ENCODE data around the gene ARRB1.
"Not testable (repeated sequence)": the region's sequence is repeated elsewhere in the genome, so short reads cannot be mapped to it uniquely, and the experiment has no call there.

Gene ARRB1

GRCh38 chr11:75305452-75305851 is 46.0 kb downstream of the ARRB1 start:
- Histone ChIP-seq H4K20me1 (ENCODE audit: insufficient read depth, low read length) (no peaks in the 10 kb centered on the region), H2AFZ (ENCODE audit: low read length) (no peak overlapping the region), H3K79me2 (ENCODE audit: insufficient read depth, low read length) (no peaks in the 10 kb centered on the region), H3K27ac (ENCODE audit: low read depth, low read length, poor library complexity, severe bottlenecking) (no peak overlapping the region), H3K36me3 (ENCODE audit: insufficient read depth, low read length) (no peaks in the 10 kb centered on the region), H3K4me3 (ENCODE audit: low read depth, low read length, poor library complexity, severe bottlenecking) (no peak overlapping the region), H3K9me2 (ENCODE audit: low read depth, low read length) (no peaks in the 10 kb centered on the region), H3K9ac (ENCODE audit: low read length) (no peak overlapping the region), H3K27me3 (ENCODE audit: insufficient read depth, low read length) (no peaks in the 10 kb centered on the region), H3K4me2 (ENCODE audit: low read length) (no peak overlapping the region), H3F3A (ENCODE audit: insufficient read depth, low read length) (no peaks in the 10 kb centered on the region), H3K9me3 (ENCODE audit: low read length) (no peaks in the 10 kb centered on the region), H3K4me1 (ENCODE audit: insufficient read depth, low read length, severe bottlenecking) (no peaks in the 10 kb centered on the region)
- no peak for TF ChIP-seq CTCF (IDR thresholded peaks at IDR 0.05; ENCODE audit: low read length)
- no peak for TF ChIP-seq EZH2 (IDR thresholded peaks at IDR 0.05; ENCODE audit: borderline replicate concordance, low read length)

GRCh38 chr11:75304941-75305340 is 46.5 kb downstream of the ARRB1 start:
- H3K27me3 ChIP-seq (ENCODE audit: insufficient read depth, low read length); H3K4me2 ChIP-seq (ENCODE audit: low read length); H3K4me3 ChIP-seq (ENCODE audit: low read depth, low read length, poor library complexity, severe bottlenecking); H3K9me3 ChIP-seq (ENCODE audit: low read length); H3K9me2 ChIP-seq (ENCODE audit: low read depth, low read length); H4K20me1 ChIP-seq (ENCODE audit: insufficient read depth, low read length); H3K4me1 ChIP-seq (ENCODE audit: insufficient read depth, low read length, severe bottlenecking); H3K9ac ChIP-seq (ENCODE audit: low read length); H2AFZ ChIP-seq (ENCODE audit: low read length); H3K27ac ChIP-seq (ENCODE audit: low read depth, low read length, poor library complexity, severe bottlenecking); H3K36me3 ChIP-seq (ENCODE audit: insufficient read depth, low read length); H3K79me2 ChIP-seq (ENCODE audit: insufficient read depth, low read length); H3F3A ChIP-seq (ENCODE audit: insufficient read depth, low read length): not testable (repeated sequence)

- H3K9me2 ChIP-seq (ENCODE audit: low read depth, low read length) = no peaks in the 10 kb centered on the region
- no peak overlapping the region for H3K9ac ChIP-seq (ENCODE audit: low read length)
- no peaks in the 10 kb centered on the region for H3K27me3 ChIP-seq (ENCODE audit: insufficient read depth, low read length)
- no peaks in the 10 kb centered on the region for H3K9me3 ChIP-seq (ENCODE audit: low read length)
- H4K20me1 ChIP-seq (ENCODE audit: insufficient read depth, low read length) = no peaks in the 10 kb centered on the region
- no peak overlapping the region for H2AFZ ChIP-seq (ENCODE audit: low read length)
- no peak overlapping the region for H3K4me2 ChIP-seq (ENCODE audit: low read length)
- H3K36me3 ChIP-seq (ENCODE audit: insufficient read depth, low read length) = no peaks in the 10 kb centered on the region
- no peak overlapping the region for H3K4me3 ChIP-seq (ENCODE audit: low read depth, low read length, poor library complexity, severe bottlenecking)
- no peak overlapping the region for H3K27ac ChIP-seq (ENCODE audit: low read depth, low read length, poor library complexity, severe bottlenecking)
- H3K4me1 ChIP-seq (ENCODE audit: insufficient read depth, low read length, severe bottlenecking) = no peaks in the 10 kb centered on the region
- H3K79me2 ChIP-seq (ENCODE audit: insufficient read depth, low read length) = no peaks in the 10 kb centered on the region
- no peak for TF ChIP-seq EZH2 (IDR thresholded peaks at IDR 0.05; ENCODE audit: borderline replicate concordance, low read length)
- no peak for TF ChIP-seq CTCF (IDR thresholded peaks at IDR 0.05; ENCODE audit: low read length)
- H3F3A ChIP-seq (ENCODE audit: insufficient read depth, low read length) = no peaks in the 10 kb centered on the region
These were observed 47.8 kb downstream of the ARRB1 start for GRCh38 chr11:75303544-75304224.

- Histone ChIP-seq H2AFZ (ENCODE audit: low read length) (no peak overlapping the region), H3K9me3 (ENCODE audit: low read length) (no peaks in the 10 kb centered on the region), H3K9me2 (ENCODE audit: low read depth, low read length) (no peaks in the 10 kb centered on the region), H4K20me1 (ENCODE audit: insufficient read depth, low read length) (no peaks in the 10 kb centered on the region), H3K4me3 (ENCODE audit: low read depth, low read length, poor library complexity, severe bottlenecking) (no peak overlapping the region), H3K9ac (ENCODE audit: low read length) (no peak overlapping the region), H3K4me2 (ENCODE audit: low read length) (no peak overlapping the region), H3K36me3 (ENCODE audit: insufficient read depth, low read length) (no peaks in the 10 kb centered on the region), H3F3A (ENCODE audit: insufficient read depth, low read length) (no peaks in the 10 kb centered on the region), H3K79me2 (ENCODE audit: insufficient read depth, low read length) (no peaks in the 10 kb centered on the region), H3K27ac (ENCODE audit: low read depth, low read length, poor library complexity, severe bottlenecking) (no peak overlapping the region), H3K4me1 (ENCODE audit: insufficient read depth, low read length, severe bottlenecking) (no peaks in the 10 kb centered on the region), H3K27me3 (ENCODE audit: insufficient read depth, low read length) (no peaks in the 10 kb centered on the region)
- TF ChIP-seq CTCF (IDR thresholded peaks at IDR 0.05; ENCODE audit: low read length) (no peak), EZH2 (IDR thresholded peaks at IDR 0.05; ENCODE audit: borderline replicate concordance, low read length) (no peak)
These were observed 49.1 kb downstream of the ARRB1 start for GRCh38 chr11:75302371-75302770.

All from OCI-LY1 (cell line).